Lung (tissue), 12 donors: ENCODE data around the gene MARCHF3. TPM values are rescaled to one million over a fixed set of nuclear protein-coding genes. Genes with fewer than 3 reads are reported as not detected.

ENCODE experiments used
- ATAC-seq: fragments of 200-7000 bp; cut with Tn5 transposase; one replicate; pipeline ENCODE4 v1.9.1; 2020; ENCODE audit warnings: moderate number of reproducible peaks; ENCODE audit not compliant: insufficient read depth, low FRiP score
- DNase-seq, 3 donors: peaks; one replicate each; pipeline ENCODE4 v3.0.0-alpha.2; 2013 to 2017
- H3K27ac ChIP-seq, 2 donors: one replicate each; pipeline ENCODE4 v1.5.1; 2013; ENCODE audit warnings: mild to moderate bottlenecking in 2 of 2, moderate library complexity in 2 of 2, control low read depth in 1 of 2, inconsistent platforms in 1 of 2, low read depth in 1 of 2, low read length in 1 of 2
- H3K27me3 ChIP-seq, 3 donors: one replicate each; pipeline ENCODE4 v1.5.1; 2013; ENCODE audit warnings: low read length in 2 of 3; ENCODE audit not compliant: control insufficient read depth in 3 of 3, insufficient read depth in 3 of 3
- H3K36me3 ChIP-seq, 4 donors: one replicate each; pipeline ENCODE4 v1.5.1; 2013; ENCODE audit warnings: low read length in 4 of 4, mild to moderate bottlenecking in 1 of 4, moderate library complexity in 1 of 4; ENCODE audit not compliant: control insufficient read depth in 4 of 4, insufficient read depth in 4 of 4
- H3K4me1 ChIP-seq, 5 donors: one replicate each; pipeline ENCODE4 v1.5.1; 2013; ENCODE audit warnings: low read length in 5 of 5, mild to moderate bottlenecking in 2 of 5, moderate library complexity in 1 of 5; ENCODE audit not compliant: control insufficient read depth in 5 of 5, insufficient read depth in 5 of 5
- H3K4me3 ChIP-seq: one replicate; pipeline ENCODE4 v1.5.1; 2013; ENCODE audit warnings: mild to moderate bottlenecking, control low read depth, moderate library complexity
- H3K9ac ChIP-seq, 2 donors: one replicate each; pipeline ENCODE4 v1.5.1; 2013; ENCODE audit warnings: low read length in 2 of 2, control low read depth in 1 of 2; ENCODE audit not compliant: insufficient read depth in 1 of 2
- H3K9me3 ChIP-seq, 4 donors: one replicate each; pipeline ENCODE4 v1.5.1; 2013; ENCODE audit warnings: low read length in 3 of 4, mild to moderate bottlenecking in 1 of 4, moderate library complexity in 1 of 4; ENCODE audit not compliant: control insufficient read depth in 4 of 4, insufficient read depth in 3 of 4
- CTCF ChIP-seq: IDR thresholded peaks from 2 replicates; pipeline ENCODE4 v1.5.1; 2012; ENCODE audit warnings: mild to moderate bottlenecking; ENCODE audit errors: control extremely low read depth, extremely low read depth
- WGBS, 2 donors: extraction: QIAGEN DNeasy Blood & Tissue Kit; methylation state at CpG; one replicate each; pipeline ENCODE4 v1.1.7; 2013; 5-methylcytosine and 5-hydroxymethylcytosine counted together
- polyA plus RNA-seq, 2 donors: library from polyadenylated mRNA; stranded (reverse); fragments of 200-250 nt; gene quantifications; one replicate each; pipeline ENCODE4 v1.2.1, GENCODE V29; 2013
- total RNA-seq, 2 donors: library from RNA; depleted of rRNA in 1 of 2; stranded (reverse); fragments of >200 nt in 1 of 2; gene quantifications; one replicate each; pipeline ENCODE4 v1.2.1, GENCODE V29; 2014 to 2021
- donor health status: control.
- donor health status: control.
- donor health status: Bipolar disorder and iron deficiency.
- donor health status: healthy.
- donor health status: DM: yes; HTN: yes; CAD: no.

Gene MARCHF3
- total and polyA plus RNA-seq, 4 donors = 3.7 to 17.0 (median 13.1) TPM

- 38 to 52% methylated on average over 1 of the region's 1 CpG for WGBS, 2 donors
- Histone ChIP-seq H3K9ac (no peak overlapping the region), H3K27me3 (no peaks in the 10 kb centered on the region), H3K9me3 (no peaks in the 10 kb centered on the region), H3K36me3 (no peaks in the 10 kb centered on the region), H3K27ac (no peak overlapping the region), H3K4me3 (no peak overlapping the region), H3K4me1 (peaks cover 0 to 23% (median 1%) of the 10 kb centered on the region in 5 donors)
- TF ChIP-seq CTCF = no peak
- ATAC-seq (no peak), DNase-seq (no peak)
Measured at GRCh38 chr5:127014573-127014972, 15.8 kb downstream of the MARCHF3 start.

- H3K4me1 ChIP-seq = peaks cover 0 to 22% (median 1%) of the 10 kb centered on the region in 5 donors
- no peak for TF ChIP-seq CTCF
- no peaks in the 10 kb centered on the region for H3K27me3 ChIP-seq
- H3K9me3 ChIP-seq = no peaks in the 10 kb centered on the region
- H3K27ac ChIP-seq = peak overlapping the region in 1 of 2 donors; percentile 29
- peak in 1 of 3 donors; percentile 26 for DNase-seq
- H3K4me3 ChIP-seq = no peak overlapping the region
- no peak overlapping the region for H3K9ac ChIP-seq
- 30 to 46% methylated on average over 2 of the region's 2 CpGs for WGBS, 2 donors
- ATAC-seq = no peak
- H3K36me3 ChIP-seq = no peaks in the 10 kb centered on the region
Measured at GRCh38 chr5:127013407-127013806, 17.0 kb downstream of the MARCHF3 start.

GRCh38 chr5:127012916-127013315, 17.4 kb downstream of the MARCHF3 start:
- DNase-seq (peak in 1 of 3 donors; percentile 43), ATAC-seq (peak; percentile 19)
- no peak overlapping the region for H3K4me3 ChIP-seq
- H3K4me1 ChIP-seq = peaks cover 0 to 26% (median 1%) of the 10 kb centered on the region in 5 donors
- no peaks in the 10 kb centered on the region for H3K9me3 ChIP-seq
- H3K27me3 ChIP-seq = no peaks in the 10 kb centered on the region
- H3K9ac ChIP-seq = no peak overlapping the region
- no peaks in the 10 kb centered on the region for H3K36me3 ChIP-seq
- H3K27ac ChIP-seq = peak overlapping the region in 1 of 2 donors; percentile 12
- TF ChIP-seq CTCF = no peak
